GF-D8 (cell line): ENCODE data around the gene SYT11.
"Not testable (repeated sequence)": the region's sequence is repeated elsewhere in the genome, so short reads cannot be mapped to it uniquely, and the experiment has no call there.

Experiments used
- DNase-seq: peaks from one replicate; lab custom pipeline; 2025; lab: John Stamatoyannopoulos, UW

Gene SYT11

GRCh38 chr1:155897746-155898145 is 38.4 kb downstream of the SYT11 start:
- no peak for DNase-seq

DNA sequence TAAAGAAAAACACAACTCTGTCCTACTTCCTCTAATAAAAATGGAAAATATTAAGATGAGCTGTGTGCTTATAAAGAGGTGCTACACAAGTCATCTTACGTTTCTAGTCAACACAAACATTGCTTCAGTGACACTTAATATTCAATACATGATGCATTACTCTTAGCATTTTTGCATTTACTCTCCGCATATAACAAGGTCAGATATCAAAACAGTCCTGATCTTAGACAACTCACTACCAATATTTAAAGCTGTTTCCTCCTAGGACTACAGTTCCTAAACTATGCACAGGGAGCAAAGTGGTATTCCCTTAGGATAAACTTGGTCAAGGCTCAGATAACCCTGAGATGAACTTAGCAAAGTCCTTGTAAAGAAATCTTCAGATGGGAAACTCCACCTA is 39.5 kb downstream of the SYT11 start:
- no peak for DNase-seq

DNA sequence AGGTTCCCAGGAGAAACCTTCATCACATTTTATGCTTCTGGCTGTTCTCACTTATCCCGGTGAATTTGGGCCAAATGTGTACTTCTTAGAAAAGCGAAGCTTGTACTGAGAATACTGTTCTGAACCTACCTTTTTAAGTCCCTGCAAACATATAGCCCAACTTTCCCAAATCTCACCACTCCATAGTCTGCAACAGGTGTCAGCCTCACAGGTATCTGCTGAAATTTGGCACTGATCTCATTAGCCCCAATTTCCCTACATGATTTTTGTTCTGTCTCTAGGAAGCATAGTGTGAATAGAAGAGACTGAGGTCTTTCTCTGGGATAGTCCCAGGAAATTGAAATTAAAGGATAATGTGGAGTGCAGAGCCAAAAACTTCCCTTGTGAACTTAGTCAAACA is 40.3 kb downstream of the SYT11 start:
- DNase-seq, result no peak

GRCh38 chr1:155900161-155900560 is 40.8 kb downstream of the SYT11 start:
- no peak for DNase-seq

GRCh38 chr1:155904261-155904660 is 44.9 kb downstream of the SYT11 start:
- no peak for DNase-seq

DNA sequence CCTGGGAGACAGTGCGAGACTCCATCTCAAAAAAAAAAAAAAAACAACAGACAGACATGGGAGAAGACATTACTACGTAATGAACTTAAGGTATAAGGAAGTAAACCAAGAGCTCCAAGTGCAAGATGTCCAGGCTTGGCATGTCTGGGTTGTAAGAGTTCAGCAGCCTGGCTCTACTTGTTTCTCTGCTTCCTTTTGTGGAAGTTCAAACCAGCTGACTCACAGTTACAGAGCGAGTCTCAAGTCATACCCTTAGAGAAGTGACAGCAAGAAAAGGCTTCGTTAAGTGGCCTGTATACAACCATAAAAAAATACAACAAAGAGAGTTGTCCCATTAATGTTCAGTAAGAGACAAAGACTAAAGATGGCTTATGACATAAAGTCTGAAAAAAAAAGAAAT is 50.5 kb downstream of the SYT11 start:
- DNase-seq, result peak; percentile 9

GRCh38 chr1:155910621-155911121 is 51.3 kb downstream of the SYT11 start:
- no peak for DNase-seq

DNA sequence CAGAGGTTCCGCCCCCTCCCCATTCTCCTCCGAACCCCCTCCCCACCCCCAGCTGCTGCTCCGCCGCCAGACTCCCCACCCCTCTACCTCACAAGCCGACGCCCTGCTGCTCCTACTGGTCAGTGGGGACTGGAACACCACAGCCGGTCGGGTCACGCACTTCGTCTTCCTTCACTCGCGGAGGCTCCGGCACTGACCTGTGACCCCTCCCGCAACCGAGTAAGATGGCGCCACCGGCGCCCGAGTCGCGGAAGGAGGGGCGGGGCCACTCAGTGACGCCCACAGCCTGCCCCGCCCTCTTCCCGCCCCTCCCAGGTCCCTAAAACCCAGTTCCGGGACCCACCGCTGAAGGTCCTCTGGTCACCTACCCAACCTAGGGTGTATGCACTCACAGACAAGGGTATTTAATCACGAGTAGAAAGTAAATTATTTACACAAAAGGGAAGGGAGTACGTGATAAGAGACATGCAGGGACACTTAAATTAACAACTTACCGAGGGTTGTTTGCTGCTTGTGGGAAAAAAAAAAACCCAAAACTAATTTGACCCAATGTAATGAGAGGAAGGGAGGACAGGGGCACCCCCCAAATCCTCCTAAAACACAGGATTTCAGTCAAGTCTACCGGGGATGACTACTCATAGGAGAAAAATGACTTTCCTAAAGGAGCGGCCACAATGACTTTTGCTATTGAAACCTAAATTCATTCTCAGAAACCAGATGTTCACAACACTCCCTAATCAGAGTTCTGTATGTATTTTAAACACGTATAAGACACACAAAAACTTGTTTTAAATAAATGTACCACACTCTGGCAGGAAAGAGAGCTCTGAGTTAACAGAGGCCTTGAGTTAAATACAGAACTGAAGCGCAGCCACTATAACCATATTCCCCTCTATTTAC is 52.0 kb downstream of the SYT11 start, which contains the start of gene RIT1:
RIT1 (minus strand) TSS at position 194 of the 900 bp plus-strand sequence. CDS start 588 bp downstream, outside the sequence.
- DNase-seq, result peak; percentile 21

GRCh38 chr1:155912056-155912536 is 52.7 kb downstream of the SYT11 start:
- DNase-seq, result no peak

- no peak for DNase-seq
Measured at GRCh38 chr1:155913969-155914757, 54.8 kb downstream of the SYT11 start.

DNA sequence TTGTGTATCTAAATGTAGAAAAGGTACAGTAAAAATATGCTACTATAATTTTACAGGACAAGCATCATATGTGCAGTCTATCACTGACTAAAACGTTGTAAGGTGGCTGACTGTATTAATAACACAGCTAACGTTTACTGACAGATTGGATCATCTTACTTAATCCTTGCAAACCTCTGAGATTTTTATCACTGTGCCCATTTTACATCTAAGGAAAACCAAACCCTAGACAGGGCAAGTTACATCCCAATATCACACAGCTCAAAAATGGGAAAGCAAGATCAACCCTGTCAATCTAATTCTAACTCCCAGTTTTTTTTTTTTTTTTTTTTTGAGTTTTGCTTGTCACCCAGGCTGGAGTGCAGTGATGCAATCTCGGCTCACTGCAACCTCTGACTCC is 59.3 kb downstream of the SYT11 start:
- DNase-seq, result no peak

DNA sequence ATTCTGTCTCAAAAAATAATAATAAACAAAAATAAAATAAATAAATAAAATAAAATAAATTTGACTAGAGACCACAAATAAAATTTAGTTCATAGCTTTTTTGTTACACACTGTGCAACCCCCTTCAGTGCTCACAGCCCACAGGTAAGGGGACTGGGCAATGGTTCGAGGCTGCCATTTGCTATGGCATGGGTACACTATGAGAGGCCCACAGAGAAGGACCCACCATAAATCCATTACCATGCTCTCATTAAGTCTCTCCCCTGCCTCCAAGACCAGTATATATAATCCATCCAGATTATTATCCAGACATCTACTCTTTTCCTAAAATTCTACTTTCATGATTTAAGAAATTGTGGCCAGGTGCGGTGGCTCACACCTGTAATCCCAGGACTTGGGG is 60.4 kb downstream of the SYT11 start:
- DNase-seq, result no peak

GRCh38 chr1:155920717-155921116 is 61.4 kb downstream of the SYT11 start:
- no peak for DNase-seq

- no peak for DNase-seq
Measured at GRCh38 chr1:155925506-155925905, 66.1 kb downstream of the SYT11 start.

GRCh38 chr1:155929057-155929456 is 69.7 kb downstream of the SYT11 start:
- DNase-seq, result no peak

GRCh38 chr1:155930725-155931124 is 71.4 kb downstream of the SYT11 start:
- not testable (repeated sequence) for DNase-seq

- no peak for DNase-seq
Measured at GRCh38 chr1:155931332-155932038, 72.1 kb downstream of the SYT11 start.

DNA sequence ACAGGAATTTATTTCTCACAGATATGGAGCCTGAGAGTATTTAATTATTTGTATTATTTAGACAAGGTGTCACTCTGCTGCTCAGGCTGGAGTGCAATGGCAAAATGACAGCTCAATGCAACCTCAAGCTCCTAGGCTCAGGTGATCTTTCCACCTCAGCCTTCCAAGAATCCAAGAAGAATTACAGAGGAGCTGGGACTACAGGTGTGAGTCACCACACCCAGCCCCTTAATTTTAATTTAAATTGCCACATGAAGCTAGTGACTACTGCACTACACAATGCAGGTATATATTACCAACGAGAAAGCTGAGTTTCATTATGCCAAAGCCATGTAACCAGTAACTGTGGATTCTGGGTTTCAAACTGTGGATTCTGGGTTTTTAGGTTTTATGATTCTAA is 72.7 kb downstream of the SYT11 start:
- no peak for DNase-seq

- no peak for DNase-seq
Measured at GRCh38 chr1:155932487-155932886, 73.1 kb downstream of the SYT11 start.

DNA sequence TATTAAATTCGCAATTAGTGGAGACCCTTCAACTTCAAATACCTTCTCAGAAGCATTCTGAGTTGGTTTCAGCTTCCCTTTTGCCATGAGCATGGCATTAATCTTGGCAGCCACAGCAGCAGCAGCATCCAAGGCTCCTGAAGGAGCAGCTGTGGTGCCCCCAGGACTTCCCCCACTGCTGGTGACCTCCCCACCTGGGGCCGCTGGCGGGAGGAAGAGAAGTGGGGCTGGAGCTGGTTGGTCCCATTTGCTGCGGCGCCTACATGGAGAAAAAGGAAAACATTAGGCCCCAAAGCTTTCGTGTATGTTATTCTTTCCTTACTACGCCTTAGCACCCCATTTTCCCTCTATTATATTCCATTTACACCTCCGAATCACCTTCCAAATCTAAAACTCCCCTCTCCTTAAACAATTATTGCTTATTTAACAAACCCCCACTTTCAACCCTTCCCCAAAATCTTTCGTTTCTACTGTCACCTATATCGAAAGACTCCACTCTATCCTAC is 74.3 kb downstream of the SYT11 start:
- no peak for DNase-seq

DNA sequence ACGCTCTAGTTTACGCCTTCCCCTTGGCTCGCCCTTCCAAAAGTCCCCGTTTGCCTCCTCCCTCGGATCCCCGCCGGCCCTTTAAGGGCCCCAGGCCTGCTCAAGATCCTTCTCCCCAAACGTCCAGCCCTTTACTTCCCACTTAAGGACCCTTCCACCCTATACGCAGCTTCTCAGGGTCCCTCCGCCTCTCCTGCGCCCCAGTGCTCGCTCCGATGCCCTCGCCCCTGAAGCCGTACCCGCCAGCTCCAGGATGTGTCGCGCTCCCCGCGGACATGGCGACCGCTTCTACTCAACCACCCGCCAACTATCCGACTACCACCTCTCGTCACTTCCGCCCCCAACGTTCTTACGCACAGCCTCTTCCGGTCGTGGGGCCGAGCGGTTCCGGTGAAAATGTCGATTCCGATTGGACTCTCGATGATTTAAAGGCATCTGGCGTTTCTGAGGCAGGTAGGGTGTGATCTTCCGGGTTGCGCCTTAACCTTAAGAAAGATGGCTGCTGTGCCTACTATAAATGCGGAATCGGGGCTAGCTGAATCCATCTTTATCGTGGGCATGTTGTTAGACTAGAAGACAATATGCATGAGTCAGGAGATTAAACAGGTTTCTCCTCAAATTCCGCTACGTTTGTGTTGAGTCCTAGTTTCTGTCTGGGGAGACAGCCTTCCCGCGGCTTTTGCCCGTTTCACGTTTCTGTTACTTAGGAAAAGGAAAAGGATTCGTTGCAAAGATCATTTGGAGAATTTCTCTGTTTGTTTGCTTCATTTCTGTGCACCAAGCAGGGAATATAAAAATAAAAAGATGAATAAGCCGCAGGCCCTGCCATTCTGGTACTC is 74.9 kb downstream of the SYT11 start, which contains the start of gene KHDC4:
KHDC4 (minus strand) TSS at position 317 of the 839 bp plus-strand sequence; CDS start at position 277, 40 bp downstream.
- peak; percentile 95 for DNase-seq
